Measurements from ENCODE around the gene SCAPER.

SCAPER gene

GRCh38 chr15:76349301-76350070 lies 555.7 kb downstream of the SCAPER start:
- no peak for DNase-seq

DNA sequence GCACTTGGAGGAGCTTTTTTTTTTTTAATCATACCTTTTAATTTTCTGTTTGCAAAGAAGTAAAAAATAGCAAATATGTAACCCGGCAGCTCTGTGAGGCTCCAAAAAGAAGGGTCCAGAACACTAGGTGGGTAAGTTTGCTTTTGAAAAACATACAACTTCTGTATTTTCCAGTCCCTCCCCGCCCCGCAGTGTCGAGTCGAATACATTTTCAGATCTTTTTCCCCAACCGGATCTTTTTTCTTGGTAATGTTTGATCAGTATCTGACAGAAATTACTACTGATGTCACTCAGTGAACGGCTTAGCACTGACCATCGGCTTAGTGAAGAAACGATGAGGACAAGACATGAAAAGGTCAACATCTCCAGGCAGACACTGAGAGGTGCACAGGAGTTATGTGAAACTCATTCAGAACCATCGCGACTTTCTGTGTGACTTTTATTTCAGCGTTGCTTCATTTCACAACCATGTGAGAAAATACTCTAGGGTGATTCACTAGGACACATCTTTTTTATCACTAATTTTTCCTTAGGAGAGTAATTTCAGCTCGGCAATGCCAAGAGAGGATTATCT lies 557.6 kb downstream of the SCAPER start:
- DNase-seq = no peak

- DNase-seq = no peak
Observed at GRCh38 chr15:76346669-76347481, 558.3 kb downstream of the SCAPER start.

- DNase-seq = no peak
Observed at GRCh38 chr15:76345880-76346668, 559.1 kb downstream of the SCAPER start.

GRCh38 chr15:76345583-76345879 lies 559.6 kb downstream of the SCAPER start:
- DNase-seq = no peak

- no peak for DNase-seq
Observed at GRCh38 chr15:76344893-76345582, 560.1 kb downstream of the SCAPER start.

- DNase-seq = no peak
Observed at GRCh38 chr15:76343313-76343996, 561.7 kb downstream of the SCAPER start.

DNA sequence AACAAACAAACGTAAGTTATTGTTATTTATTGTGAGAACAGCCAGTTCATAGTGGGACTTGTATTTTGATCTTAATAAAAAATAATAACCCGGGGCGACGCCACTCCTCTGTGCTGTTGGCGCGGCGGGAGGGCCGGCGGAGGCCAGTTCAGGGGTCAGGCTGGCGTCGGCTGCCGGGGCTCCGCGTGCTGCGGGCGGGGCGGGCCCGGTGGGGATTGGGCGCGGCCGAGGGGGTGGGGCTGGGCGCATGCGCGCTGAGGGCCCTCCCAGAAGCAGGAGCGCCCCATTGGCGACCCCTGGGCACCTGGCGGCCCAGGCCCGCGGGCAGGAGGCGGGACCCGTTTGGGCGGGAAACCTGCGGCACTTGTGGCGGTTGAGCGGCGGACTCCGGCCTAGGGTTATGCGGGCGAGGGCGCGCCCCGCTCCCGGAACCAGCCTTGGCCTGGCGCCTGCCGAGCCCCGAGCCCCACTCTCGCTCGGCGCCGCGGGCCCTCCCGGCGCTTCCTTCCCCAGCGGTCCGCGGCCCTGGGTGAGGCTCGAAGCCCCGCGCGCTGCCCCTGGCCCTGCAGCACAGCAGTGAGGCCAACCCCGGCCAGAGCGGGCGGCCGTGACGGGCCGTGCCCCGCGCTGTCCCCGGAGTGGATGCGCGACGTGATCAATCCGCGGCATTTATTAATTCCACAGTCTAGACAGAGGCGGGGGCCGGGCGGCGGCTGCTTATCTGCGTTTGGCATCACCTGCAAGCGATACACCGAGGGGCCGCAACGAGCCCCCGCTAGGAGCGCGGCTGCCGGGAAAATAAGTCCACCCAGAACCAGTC lies 562.5 kb downstream of the SCAPER start:
- DNase-seq = no peak

DNA sequence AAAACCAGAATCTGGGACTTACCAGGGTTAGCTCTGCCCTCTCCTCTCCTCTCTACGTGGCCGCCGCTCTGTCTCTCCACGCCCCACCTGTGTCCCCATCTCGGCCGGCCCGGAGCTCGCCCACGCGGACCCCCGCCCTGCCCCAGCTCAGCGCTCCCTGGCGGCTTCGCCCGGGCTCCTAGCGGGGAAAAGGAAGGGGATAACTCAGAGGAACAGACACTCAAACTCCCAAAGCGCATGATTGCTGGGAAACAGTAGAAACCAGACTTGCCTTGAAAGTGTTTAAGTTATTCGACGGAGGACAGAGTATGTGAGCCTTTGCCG lies 563.1 kb downstream of the SCAPER start:
- no peak for DNase-seq

- DNase-seq = no peak
Observed at GRCh38 chr15:76341366-76342057, 563.6 kb downstream of the SCAPER start.

- DNase-seq = no peak
Observed at GRCh38 chr15:76340803-76341365, 564.3 kb downstream of the SCAPER start.

DNA sequence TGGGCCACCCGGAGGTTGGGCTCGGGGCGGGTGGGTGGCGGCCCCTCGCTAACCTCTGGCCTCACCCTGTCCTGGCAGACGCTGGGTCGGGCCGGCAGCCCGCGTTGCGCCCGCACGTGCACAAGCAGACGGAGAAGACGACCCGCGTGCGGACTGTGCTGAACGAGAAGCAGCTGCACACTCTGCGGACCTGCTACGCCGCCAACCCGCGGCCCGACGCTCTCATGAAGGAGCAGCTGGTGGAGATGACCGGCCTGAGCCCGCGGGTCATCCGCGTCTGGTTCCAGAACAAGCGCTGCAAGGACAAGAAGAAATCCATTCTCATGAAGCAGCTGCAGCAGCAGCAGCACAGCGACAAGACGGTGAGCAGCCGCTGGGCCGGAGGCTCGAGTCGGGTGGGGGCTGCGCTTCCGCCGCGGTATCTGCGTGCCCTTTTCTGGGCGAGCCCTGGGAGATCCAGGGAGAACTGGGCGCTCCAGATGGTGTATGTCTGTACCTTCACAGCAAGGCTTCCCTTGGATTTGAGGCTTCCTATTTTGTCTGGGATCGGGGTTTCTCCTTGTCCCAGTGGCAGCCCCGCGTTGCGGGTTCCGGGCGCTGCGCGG lies 564.8 kb downstream of the SCAPER start:
- DNase-seq = no peak

GRCh38 chr15:76339305-76340197 lies 565.6 kb downstream of the SCAPER start:
- DNase-seq = no peak

DNA sequence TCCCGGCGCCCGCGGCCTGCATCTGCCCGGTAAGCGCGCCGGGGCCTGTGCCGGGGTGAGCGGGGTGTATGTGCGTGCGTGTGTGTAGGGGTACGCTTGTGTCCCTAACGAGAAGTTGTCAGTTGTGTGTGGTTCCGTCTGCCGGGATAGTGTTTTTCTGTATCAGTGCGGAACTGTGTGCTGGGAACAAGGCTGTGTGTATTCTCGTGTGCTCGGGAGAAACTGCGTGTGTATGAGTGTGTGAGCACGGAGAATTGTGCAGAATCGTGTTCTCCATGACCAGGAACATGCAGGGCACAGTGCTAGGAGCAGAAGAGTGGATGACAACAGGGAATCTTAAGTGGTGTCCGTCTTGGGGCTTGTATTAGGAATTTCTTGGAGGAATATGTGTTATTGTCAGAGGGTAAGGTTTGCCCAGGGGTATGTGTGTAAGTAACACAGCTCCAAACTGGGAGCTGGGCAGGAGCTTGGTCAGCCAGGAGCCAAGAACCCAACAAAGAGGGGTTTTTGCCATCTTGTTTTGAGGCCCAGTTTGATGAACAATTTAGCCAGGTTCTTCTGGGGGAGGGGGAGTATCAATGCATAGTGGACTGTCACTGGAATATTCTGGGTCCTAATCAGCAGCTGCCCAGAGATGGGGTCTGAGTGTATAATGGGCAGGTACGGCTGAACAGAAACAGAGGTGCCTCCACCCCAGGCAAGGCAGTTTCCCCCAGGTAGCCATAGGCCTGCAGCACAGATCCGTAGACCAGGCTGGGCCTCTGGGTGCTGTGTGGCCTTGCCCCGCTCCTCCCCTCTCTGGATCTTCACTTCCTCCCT lies 566.4 kb downstream of the SCAPER start:
- DNase-seq = no peak

- DNase-seq = no peak
Observed at GRCh38 chr15:76337696-76338485, 567.2 kb downstream of the SCAPER start.

- no peak for DNase-seq
Observed at GRCh38 chr15:76337059-76337695, 568.0 kb downstream of the SCAPER start.

All from NCI-H446 (cell line).